Peyer's patch (tissue), 4 donors: Measurements from ENCODE around the gene SMIM23.

Experiments
- CTCF ChIP-seq, 6 experiments: fragments of 450-650 bp in 4 of 6; fragments of 200-600 bp in 2 of 6; sonication (generic) in 1 of 6; IDR thresholded peaks; one replicate each; pipeline ENCODE4 v1.5.1; 2017 to 2019; ENCODE audit warnings: antibody characterized with exemption in 6 of 6, mild to moderate bottlenecking in 3 of 6, moderate library complexity in 1 of 6
- POLR2A ChIP-seq, 2 donors: fragments of 450-650 bp; IDR thresholded peaks; one replicate each; pipeline ENCODE4 v1.5.1; 2017; ENCODE audit warnings: antibody characterized with exemption in 2 of 2, mild to moderate bottlenecking in 2 of 2, moderate library complexity in 2 of 2

DNA sequence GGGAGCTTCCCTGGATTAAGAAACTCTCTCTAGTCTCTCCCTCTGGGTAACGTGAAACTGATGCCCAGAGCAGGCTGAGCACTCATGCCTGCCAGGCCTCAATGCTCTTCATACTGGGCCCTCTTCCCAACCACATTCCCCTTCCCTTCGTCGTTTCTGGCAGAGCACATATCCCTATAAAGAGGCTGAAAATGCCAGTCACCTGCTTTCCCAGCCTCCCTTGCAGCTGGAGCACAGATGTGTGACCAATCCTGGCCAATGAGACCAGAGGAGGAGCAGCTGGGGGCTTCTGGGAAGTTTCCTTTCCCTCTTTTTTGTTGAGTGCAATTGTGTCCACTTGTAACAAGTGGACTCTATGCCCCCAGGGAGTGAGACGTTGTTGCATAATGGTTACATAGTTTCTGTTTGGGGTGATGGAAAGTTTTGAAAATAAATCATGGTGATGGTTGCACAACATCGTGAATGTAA is 30.2 kb upstream of the SMIM23 start:
- TF ChIP-seq CTCF (IDR thresholded peaks at IDR 0.05) (no peak), POLR2A (IDR thresholded peaks at IDR 0.05) (no peak)
